ENCODE measurements around the gene ABHD8. TPM values are rescaled to one million over a fixed set of nuclear protein-coding genes. Genes with fewer than 3 reads are reported as not detected.

ABHD8 gene
- total RNA-seq, 1 experiment from 2014 or later: 5.2 TPM

DNA sequence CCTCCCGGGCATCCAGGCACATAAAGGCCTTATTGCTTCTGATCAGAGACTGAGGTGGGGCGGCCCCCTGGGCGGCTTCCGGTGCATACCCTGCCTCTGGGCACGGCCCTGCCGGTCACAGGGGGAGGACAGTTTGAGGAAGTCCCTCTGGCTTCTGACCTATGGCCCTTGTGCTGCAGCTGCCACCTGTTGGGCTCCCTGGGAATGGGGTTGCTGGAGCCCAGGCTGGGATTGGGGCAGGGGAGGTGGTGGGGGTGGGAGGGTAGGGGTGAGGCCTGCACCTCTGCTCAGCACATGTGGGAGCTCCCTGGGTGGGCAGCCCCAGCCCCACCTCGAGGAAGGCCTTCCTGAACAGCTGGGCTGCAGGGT lies 20.7 kb upstream of the ABHD8 start:
- H3K4me2 ChIP-seq (ENCODE audit: low read length): no peak overlapping the region
- H4K20me1 ChIP-seq (ENCODE audit: insufficient read depth): no peaks in the 10 kb centered on the region
- TF ChIP-seq, protein P1, sequence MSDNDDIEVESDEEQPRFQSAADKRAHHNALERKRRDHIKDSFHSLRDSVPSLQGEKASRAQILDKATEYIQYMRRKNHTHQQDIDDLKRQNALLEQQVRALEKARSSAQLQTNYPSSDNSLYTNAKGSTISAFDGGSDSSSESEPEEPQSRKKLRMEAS (IDR thresholded peaks at IDR 0.05): no peak
- TF ChIP-seq SRF (IDR thresholded peaks at IDR 0.05; ENCODE audit: low read depth) (no peak), ELF1 (IDR thresholded peaks at IDR 0.05; ENCODE audit: borderline replicate concordance, low read depth) (no peak), CEBPB (IDR thresholded peaks at IDR 0.05; ENCODE audit: low read depth) (no peak), ZFX (IDR thresholded peaks at IDR 0.05) (no peak), POLR2A (IDR thresholded peaks at IDR 0.05; ENCODE audit: borderline replicate concordance, extremely low read depth, insufficient read depth, insufficient read length) (no peak), JUND (IDR thresholded peaks at IDR 0.05) (no peak), FOSL1 (IDR thresholded peaks at IDR 0.05; ENCODE audit: low read depth) (no peak), EZH2phosphoT487 (IDR thresholded peaks at IDR 0.05; ENCODE audit: borderline replicate concordance) (no peak), EGR1 (IDR thresholded peaks at IDR 0.05; ENCODE audit: low read depth) (no peak), POLR2AphosphoS5 (IDR thresholded peaks at IDR 0.05; ENCODE audit: low read depth, low read length) (no peak), CBX3 (IDR thresholded peaks at IDR 0.05; ENCODE audit: low read depth) (no peak)
- TF ChIP-seq, protein P2, sequence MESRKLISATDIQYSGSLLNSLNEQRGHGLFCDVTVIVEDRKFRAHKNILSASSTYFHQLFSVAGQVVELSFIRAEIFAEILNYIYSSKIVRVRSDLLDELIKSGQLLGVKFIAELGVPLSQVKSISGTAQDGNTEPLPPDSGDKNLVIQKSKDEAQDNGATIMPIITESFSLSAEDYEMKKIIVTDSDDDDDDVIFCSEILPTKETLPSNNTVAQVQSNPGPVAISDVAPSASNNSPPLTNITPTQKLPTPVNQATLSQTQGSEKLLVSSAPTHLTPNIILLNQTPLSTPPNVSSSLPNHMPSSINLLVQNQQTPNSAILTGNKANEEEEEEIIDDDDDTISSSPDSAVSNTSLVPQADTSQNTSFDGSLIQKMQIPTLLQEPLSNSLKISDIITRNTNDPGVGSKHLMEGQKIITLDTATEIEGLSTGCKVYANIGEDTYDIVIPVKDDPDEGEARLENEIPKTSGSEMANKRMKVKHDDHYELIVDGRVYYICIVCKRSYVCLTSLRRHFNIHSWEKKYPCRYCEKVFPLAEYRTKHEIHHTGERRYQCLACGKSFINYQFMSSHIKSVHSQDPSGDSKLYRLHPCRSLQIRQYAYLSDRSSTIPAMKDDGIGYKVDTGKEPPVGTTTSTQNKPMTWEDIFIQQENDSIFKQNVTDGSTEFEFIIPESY (IDR thresholded peaks at IDR 0.05; ENCODE audit: extremely low read depth, insufficient replicate concordance, low read length): no peak
- TF ChIP-seq, protein P3, sequence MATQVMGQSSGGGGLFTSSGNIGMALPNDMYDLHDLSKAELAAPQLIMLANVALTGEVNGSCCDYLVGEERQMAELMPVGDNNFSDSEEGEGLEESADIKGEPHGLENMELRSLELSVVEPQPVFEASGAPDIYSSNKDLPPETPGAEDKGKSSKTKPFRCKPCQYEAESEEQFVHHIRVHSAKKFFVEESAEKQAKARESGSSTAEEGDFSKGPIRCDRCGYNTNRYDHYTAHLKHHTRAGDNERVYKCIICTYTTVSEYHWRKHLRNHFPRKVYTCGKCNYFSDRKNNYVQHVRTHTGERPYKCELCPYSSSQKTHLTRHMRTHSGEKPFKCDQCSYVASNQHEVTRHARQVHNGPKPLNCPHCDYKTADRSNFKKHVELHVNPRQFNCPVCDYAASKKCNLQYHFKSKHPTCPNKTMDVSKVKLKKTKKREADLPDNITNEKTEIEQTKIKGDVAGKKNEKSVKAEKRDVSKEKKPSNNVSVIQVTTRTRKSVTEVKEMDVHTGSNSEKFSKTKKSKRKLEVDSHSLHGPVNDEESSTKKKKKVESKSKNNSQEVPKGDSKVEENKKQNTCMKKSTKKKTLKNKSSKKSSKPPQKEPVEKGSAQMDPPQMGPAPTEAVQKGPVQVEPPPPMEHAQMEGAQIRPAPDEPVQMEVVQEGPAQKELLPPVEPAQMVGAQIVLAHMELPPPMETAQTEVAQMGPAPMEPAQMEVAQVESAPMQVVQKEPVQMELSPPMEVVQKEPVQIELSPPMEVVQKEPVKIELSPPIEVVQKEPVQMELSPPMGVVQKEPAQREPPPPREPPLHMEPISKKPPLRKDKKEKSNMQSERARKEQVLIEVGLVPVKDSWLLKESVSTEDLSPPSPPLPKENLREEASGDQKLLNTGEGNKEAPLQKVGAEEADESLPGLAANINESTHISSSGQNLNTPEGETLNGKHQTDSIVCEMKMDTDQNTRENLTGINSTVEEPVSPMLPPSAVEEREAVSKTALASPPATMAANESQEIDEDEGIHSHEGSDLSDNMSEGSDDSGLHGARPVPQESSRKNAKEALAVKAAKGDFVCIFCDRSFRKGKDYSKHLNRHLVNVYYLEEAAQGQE (IDR thresholded peaks at IDR 0.05; ENCODE audit: low read depth): no peak
- TF ChIP-seq, protein P4, sequence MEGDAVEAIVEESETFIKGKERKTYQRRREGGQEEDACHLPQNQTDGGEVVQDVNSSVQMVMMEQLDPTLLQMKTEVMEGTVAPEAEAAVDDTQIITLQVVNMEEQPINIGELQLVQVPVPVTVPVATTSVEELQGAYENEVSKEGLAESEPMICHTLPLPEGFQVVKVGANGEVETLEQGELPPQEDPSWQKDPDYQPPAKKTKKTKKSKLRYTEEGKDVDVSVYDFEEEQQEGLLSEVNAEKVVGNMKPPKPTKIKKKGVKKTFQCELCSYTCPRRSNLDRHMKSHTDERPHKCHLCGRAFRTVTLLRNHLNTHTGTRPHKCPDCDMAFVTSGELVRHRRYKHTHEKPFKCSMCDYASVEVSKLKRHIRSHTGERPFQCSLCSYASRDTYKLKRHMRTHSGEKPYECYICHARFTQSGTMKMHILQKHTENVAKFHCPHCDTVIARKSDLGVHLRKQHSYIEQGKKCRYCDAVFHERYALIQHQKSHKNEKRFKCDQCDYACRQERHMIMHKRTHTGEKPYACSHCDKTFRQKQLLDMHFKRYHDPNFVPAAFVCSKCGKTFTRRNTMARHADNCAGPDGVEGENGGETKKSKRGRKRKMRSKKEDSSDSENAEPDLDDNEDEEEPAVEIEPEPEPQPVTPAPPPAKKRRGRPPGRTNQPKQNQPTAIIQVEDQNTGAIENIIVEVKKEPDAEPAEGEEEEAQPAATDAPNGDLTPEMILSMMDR (IDR thresholded peaks at IDR 0.05 in 2 of 3, conservative IDR thresholded peaks at IDR 0.05 in 1 of 3; ENCODE audit: borderline replicate concordance in 1 of 3, insufficient read depth in 1 of 3, low read depth in 2 of 3, low read length in 2 of 3): no peak
- CTCF ChIA-PET: no interaction called here
- DNase-seq (ENCODE audit: low read depth, low spot score): no peak
- no peaks in the 10 kb centered on the region for H3K9me3 ChIP-seq (ENCODE audit: control insufficient read depth in 1 of 2, insufficient read depth in 1 of 2, low read depth in 1 of 2, low read length in 2 of 2)
- no peak for ATAC-seq
- H3K36me3 ChIP-seq (ENCODE audit: control insufficient read depth in 1 of 2, insufficient read depth in 2 of 2, low read length in 2 of 2): peaks cover 11 to 12% of the 10 kb centered on the region in 2 experiments; a peak in 2 of 4 replicates
- H3K4me3 ChIP-seq (replicated peaks in 1 of 2; ENCODE audit: low read depth in 1 of 2, low read length in 2 of 2): no peak overlapping the region
- no peaks in the 10 kb centered on the region for H3K9me2 ChIP-seq (ENCODE audit: insufficient read depth)
- peaks cover 5 to 18% of the 10 kb centered on the region in 2 experiments for H3K4me1 ChIP-seq (ENCODE audit: control insufficient read depth in 1 of 2, insufficient read depth in 2 of 2, low read length in 2 of 2)
- no peaks in the 10 kb centered on the region for H3K27me3 ChIP-seq (ENCODE audit: insufficient read depth, low read length)
- no peak overlapping the region for H3K27ac ChIP-seq (ENCODE audit: low read depth, low read length)
- no TSS peak for BruUV-seq (replicated peaks)
- no peak overlapping the region for H2AFZ ChIP-seq (ENCODE audit: low read depth, low read length, poor library complexity, severe bottlenecking)
- intact Hi-C loops (cut with micrococcal nuclease): no loop called here
- RAD21 ChIA-PET (ENCODE audit: low non-redundant PET in 1 of 2, low total read pairs in 2 of 2, uncharacterized antibody in 2 of 2, unreplicated experiment in 2 of 2): no interaction called here
- H3K9ac ChIP-seq (ENCODE audit: low read length): no peak overlapping the region
- POLR2A ChIA-PET: no interaction called here
- H3K79me2 ChIP-seq (ENCODE audit: insufficient read depth, low read length): no peaks in the 10 kb centered on the region; the same call in 1 of the 2 replicates

All from HCT116 (cell line).